Activated CD4-positive, CD25-positive, alpha-beta regulatory T cell (primary cell): ENCODE data around the gene IGF2.

ENCODE experiments used
- DNase-seq, 4 experiments: peaks; one replicate each; lab custom pipeline; 2025; lab: John Stamatoyannopoulos, UW

IGF2 gene

GRCh38 chr11:2122907-2123627 lies 16.1 kb downstream of the IGF2 start:
- no peak for DNase-seq

DNA sequence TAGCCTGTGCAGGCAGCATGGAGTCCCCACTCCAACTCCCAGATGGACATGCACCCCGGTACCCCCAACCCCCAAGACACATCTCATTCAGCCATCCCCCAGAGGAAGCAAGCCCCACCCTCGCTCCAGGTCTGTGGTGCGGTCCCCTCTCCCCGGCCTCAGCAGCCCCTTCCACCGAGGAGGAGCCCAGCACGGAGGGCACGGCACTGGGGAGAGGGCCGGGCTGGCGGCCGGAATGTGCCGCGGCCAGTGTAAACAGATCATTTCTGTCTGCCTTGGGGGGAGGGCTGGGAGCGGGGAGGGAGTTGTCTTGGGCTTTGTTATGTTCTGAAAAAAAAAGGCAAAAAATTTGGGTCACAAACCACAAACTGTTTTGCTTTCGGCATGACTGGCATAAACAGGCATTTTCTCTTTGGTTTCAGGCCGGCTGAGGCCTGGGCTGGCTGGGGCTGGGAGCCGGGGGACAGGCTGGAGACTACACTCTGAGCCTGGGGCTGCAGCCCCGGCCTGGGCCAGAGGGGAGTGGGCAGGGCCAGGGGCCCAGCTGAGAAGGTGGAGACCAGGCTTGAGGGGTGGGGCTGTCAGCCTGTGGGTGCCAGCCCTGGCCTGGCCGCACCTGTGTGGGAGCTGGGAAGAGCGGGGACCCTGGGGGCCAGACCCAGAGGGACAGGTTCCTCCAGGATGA lies 16.8 kb downstream of the IGF2 start:
- DNase-seq: no peak

DNA sequence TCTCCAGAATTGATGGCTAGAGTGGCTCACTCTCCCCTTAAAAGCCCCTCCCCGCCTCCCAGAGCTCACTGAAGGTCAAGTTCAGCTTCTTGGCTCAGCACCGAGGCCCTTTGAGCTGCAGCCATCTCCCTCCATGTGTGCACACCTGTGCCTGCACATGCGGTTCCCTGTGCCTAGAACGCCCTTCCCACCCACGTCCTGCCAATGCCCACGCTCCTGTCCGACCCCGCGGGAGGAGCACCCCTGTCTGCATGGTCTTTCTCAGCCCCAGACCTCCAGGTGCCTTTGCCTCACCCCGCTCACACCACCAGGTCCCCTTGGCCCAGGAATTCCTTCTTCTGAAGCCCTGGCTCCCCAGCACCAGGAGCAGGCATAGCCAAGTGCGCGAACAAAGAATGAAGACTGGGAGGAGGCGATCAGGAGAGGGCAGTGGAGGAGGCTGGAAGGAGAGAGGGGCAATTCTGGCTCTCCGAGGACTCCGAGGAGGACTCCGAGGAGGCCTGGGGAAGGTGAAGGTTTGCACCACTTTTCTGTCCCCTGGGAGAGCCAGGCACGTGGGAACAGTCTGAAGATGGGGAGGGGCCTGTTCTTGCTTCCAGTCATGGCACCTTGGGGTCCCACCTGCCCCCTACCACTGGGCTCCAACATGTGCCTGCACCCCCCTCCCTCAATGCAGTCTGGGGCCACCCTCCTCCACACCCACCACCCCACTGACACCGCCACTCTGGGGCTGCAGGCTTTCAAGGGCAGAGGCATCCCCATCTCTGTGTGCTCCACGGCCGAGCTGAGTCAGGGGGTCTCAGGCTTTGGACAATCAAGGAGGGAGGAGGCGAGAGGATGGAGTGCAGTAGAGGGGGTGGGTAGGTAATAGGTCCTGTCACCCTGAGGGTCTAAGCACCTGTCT lies 17.7 kb downstream of the IGF2 start:
- DNase-seq: no peak

DNA sequence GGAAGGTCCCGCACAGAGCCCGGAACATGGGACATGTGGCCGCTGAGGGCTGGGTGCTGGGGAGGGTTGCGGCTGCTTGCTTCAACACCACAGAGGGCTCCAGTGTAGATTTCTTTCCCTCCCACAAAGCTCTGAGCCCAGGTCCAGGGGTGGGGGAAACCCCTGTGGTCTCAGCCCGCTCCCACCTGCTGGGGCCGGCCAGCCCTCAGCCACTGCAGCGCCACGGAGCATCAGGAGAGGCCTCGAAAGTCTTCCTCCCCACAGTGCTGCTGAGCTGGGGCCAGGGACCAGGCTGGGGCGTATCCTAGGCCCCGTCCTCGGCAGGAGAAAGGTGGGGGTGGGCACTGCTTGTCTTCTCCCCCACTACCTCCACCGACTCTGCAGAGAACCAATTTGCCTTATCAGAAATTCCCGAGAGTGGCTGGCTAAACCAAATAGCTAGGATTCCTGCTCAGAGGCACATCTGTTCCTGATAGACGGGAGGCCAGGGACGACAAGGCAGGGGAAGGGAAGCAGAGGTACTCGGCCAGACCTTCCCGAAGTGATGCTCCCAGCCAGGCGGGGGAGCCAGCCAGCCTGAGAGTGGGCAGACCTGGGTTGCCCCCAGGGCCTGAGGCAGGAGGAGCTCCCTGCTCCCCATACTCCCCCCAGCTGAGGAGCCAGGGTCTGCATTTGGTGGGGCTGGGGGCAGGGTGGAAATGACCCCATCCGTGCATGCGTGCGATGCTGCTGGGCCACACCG lies 18.7 kb downstream of the IGF2 start:
- DNase-seq: no peak

GRCh38 chr11:2118677-2119076 lies 20.5 kb downstream of the IGF2 start:
- DNase-seq: no peak

GRCh38 chr11:2116680-2117079 lies 22.5 kb downstream of the IGF2 start:
- no peak for DNase-seq

GRCh38 chr11:2115308-2115707 lies 23.9 kb downstream of the IGF2 start:
- DNase-seq: no peak

GRCh38 chr11:2114430-2115241 lies 24.6 kb downstream of the IGF2 start:
- no peak for DNase-seq

- DNase-seq: no peak
Measured at GRCh38 chr11:2113776-2114175, 25.4 kb downstream of the IGF2 start.

DNA sequence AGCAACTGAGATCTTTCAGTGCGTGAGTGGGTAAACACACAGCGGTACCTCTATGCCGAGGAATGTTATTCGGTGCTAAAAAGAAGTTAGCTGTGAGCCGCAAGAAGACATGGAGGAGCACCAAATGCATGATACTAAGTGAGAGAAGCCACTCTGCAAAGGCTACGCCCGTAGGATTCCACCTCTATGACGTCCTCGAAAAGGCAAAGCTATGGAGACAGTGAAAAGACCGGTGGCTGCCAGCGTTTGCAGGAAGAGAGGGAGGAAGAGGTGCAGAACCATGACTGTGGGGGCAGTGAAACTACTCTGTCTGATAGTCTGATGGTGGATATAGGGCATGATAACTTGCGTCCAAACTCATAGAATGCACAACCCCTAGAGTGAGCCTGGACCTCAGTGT lies 28.7 kb downstream of the IGF2 start:
- no peak for DNase-seq

- DNase-seq: no peak
Measured at GRCh38 chr11:2109541-2110019, 29.6 kb downstream of the IGF2 start.

DNA sequence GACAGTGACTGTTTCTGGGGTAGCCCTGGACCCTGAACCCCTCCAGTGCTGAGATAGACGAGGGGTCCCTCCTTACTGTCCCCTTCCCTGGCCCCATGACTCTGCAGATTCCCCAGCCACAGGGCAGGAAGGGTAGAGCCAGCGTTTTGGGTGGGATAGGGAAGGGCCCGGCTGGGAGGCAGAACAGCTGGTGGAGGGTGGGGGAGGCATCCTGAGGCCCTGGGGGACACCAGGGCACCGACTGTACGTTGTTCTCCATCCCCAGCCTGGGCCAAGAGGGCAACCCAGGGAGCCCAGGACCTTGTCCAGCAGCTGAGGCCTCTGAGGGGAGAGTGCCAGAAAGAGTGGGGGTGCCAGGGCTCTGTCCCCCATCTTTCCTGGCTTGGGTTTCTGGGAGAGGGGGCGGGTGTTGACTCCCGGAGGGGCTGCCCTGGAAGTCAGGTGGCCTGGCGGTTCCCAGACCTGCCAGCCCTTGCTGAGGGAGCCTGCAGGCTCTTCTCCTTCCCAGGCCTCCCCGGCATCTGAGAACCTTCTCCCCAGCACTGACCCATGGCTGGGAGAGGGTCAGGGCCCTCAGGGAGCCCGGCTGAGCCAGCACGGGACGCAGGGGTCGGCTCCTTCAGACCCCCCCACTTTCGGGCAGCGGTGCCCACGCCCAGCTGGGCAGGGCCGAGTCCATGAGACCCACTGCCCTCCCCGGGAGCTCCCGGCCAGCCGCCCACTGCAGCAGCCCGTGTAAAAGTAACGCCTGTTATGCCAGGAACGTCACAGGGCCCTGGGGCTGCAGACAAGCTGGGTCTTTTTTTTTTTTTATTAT lies 30.3 kb downstream of the IGF2 start:
- no peak for DNase-seq

DNA sequence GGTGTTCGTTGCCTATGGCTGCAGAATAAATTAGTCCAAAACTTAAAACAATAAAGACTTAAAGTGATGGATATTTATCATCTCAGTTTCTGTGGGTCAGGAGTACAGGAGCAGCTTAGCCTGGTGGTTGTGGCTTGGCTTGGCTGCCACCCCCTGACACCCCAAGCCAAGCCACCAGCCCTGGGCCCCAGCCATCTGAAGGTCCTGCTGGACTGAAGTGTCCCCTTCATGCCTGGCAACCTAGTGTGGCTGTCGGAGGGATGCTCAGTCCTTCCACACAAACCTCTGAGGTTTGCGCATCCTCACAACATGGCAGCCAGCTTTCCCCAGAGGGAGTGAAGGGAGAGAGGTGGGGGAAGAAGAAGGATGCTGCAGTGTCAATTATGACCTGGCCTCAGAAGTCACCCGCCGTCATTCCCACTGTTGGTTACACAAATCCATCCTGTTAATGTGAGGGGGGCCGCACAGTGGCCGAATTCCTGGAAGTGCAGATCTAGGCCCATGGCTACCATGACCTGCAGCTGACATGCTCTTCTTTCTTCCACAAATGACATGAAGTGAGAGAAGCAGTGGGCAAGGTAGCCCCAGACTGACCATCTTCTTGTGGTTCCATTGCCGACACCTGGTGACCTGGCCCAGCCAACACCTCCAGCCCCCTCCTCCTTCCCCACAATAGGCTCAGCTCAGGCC lies 31.1 kb downstream of the IGF2 start:
- DNase-seq: no peak

DNA sequence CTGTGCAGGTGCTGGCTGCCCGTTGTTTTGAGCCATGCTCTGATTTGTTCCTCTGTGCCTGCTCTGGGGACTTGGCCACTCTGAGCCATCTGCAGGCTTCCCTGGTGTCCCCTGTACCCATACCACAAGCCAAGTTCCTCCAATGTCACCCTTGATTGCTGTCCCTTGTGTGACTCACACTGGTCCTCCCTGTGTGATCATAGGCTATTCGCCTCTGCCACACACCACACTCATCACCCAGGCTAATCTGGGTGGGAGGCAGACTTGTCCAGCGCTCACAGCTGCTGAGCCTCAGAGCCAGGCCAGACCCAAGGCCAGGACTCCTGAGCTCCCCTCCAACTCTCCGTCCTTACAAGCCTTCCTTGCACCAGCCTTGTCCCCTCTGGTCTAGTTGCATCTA lies 31.7 kb downstream of the IGF2 start:
- DNase-seq: no peak

- DNase-seq: no peak
Measured at GRCh38 chr11:2106583-2107209, 32.5 kb downstream of the IGF2 start.

DNA sequence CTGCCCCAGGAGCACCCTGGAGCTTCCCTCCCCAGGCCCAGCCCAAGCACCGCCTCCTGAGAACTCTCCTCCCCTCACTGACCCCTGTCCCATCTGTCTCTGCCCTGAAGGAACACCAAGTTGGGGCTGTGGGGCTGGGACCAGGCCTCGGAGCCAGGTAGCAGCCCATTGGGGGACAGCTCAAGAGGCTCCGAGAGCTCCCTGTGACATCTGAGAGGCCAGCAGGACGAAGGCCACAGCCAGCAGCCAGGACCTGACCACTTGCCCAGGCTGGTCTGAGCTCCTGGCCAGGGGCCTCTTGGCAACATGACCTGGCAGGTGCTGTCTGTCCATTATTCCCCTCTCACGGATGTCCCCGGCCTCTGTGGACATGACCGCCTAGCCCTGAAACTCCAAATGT lies 33.7 kb downstream of the IGF2 start:
- no peak for DNase-seq

DNA sequence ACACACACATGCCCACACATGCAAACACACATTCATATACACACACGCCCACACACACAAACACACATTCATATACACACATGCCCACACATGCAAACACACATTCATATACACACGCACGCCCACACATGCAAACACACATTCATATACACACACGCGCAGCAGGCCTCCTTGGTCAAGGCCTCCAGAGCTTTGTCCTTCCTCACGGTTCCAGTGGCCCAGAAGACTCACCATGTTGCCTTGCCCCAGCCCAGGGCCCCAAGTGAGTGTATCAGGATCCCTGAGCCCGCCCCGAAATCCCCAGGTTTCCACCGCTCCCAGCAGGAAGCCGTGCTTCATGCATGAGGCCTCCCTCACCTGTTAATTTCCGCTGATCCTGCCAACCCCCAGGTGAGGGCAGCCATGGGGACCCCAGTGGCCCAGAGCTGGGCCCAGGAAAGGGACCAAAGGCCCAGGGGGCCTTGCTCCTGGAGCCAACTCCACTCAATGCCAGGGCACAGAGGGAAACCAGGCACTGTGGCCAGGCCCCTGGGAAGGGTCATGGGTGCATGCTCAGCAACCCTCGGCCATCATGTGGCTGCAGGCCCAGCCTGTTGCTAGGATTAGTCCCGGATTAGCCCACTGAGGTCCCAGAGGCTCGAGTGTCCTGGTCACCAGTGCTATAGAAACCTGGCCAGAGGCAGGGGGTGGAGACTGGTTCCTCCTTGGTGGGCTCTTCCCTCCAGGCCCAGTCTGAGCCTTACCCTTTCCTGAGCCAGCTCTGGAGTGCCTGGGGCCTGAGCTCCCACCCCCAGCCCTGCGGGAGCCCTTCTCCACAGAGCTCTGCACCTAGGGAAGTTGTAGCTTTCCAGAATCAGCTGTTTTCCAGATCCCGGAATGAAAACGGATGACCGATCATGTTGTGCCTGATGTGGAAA lies 34.4 kb downstream of the IGF2 start:
- no peak for DNase-seq
